ENCODE measurements around the gene ZNF764.
"Not testable (repeated sequence)": the region's sequence is repeated elsewhere in the genome, so short reads cannot be mapped to it uniquely, and the experiment has no call there.

Gene ZNF764

DNA sequence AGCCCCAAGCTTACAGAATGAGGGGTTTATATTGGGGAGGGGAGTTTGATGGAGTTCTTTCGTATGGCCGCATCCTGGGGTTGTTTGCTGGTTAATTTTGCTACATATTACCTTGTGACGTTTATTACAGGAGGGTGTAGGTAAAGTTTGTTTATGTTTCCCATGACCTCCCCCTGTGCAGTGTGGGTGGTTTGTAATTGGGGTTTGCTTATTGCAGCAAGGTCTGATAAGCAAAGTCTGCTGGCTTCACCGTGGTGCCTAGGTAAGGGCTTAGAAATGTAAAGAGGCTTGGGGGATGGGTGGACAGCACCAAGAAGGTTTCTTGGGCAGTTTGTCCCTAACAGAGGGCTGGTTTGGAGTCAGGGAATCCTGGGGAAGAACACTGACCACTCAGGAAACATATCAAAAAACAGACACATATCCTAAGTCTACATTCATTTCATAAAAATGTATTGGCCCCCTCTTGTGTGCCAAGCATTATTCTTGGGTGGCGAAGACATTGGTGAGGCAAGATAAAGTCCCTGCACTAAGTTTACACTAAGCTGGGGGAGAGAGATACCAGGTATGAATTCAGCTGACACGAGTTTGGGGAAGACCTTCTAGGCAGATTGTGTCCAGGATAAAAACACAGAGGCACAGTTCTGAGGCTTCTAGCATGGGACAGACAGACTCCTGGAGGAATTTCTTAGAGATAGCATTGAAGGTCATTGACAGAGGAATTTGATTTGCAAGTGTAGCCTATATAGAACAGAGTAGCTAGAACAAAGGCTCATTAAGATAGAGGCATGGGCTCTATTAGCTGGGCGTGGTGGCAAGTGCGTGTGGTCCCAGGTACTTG, 9.5 kb downstream of the ZNF764 start:
- Histone ChIP-seq H3K79me2 (ENCODE audit: control insufficient read depth, insufficient read depth, low read length, unreplicated experiment) (no peaks in the 10 kb centered on the region), H3K27ac (ENCODE audit: low read depth, low read length) (no peak overlapping the region), H3K4me3 (ENCODE audit: low read depth, low read length) (no peak overlapping the region), H3K27me3 (ENCODE audit: insufficient read depth, low read length) (no peaks in the 10 kb centered on the region), H3K36me3 (ENCODE audit: insufficient read depth, low read length) (no peaks in the 10 kb centered on the region), H3K4me1 (ENCODE audit: control insufficient read depth, insufficient read depth, low read length, unreplicated experiment) (peaks cover 8% of the 10 kb centered on the region), H2AFZ (ENCODE audit: low read length, unreplicated experiment) (no peak overlapping the region)

DNA sequence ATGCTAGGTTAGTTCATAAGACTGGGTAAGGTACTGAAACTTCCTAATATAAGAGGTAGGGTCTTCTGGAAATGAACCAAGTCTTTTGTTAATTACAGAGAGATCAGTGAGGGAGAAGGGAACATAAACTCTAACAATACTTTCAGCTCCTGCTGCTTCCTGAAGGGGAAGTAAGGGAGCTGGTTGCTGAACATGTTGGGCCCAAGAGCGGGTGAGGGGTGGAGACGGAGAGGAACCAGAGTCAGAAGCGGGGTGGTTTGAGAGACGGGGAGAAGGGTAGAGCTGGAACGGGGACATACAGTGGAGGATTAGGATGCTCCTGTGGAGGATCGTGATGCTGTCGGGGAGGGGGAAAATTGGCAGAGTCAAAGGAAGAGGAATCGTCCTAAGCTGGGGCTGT, 12.1 kb downstream of the ZNF764 start:
- Histone ChIP-seq H3K79me2 (ENCODE audit: control insufficient read depth, insufficient read depth, low read length, unreplicated experiment) (no peaks in the 10 kb centered on the region), H3K36me3 (ENCODE audit: insufficient read depth, low read length) (no peaks in the 10 kb centered on the region), H3K4me1 (ENCODE audit: control insufficient read depth, insufficient read depth, low read length, unreplicated experiment) (peaks cover 17% of the 10 kb centered on the region), H2AFZ (ENCODE audit: low read length, unreplicated experiment) (no peak overlapping the region), H3K27me3 (ENCODE audit: insufficient read depth, low read length) (no peaks in the 10 kb centered on the region), H3K27ac (ENCODE audit: low read depth, low read length) (no peak overlapping the region), H3K4me3 (ENCODE audit: low read depth, low read length) (no peak overlapping the region)

- H3K27ac ChIP-seq (ENCODE audit: low read depth, low read length): no peak overlapping the region
- no peaks in the 10 kb centered on the region for H3K27me3 ChIP-seq (ENCODE audit: insufficient read depth, low read length)
- H3K36me3 ChIP-seq (ENCODE audit: insufficient read depth, low read length): no peaks in the 10 kb centered on the region
- no peaks in the 10 kb centered on the region for H3K79me2 ChIP-seq (ENCODE audit: control insufficient read depth, insufficient read depth, low read length, unreplicated experiment)
- H2AFZ ChIP-seq (ENCODE audit: low read length, unreplicated experiment): no peak overlapping the region
- H3K4me1 ChIP-seq (ENCODE audit: control insufficient read depth, insufficient read depth, low read length, unreplicated experiment): peaks cover 9% of the 10 kb centered on the region
- no peak overlapping the region for H3K4me3 ChIP-seq (ENCODE audit: low read depth, low read length)
Observed at GRCh38 chr16:30543067-30543466, 15.1 kb downstream of the ZNF764 start.

- H3K4me3 ChIP-seq (ENCODE audit: low read depth, low read length): no peak overlapping the region
- no peaks in the 10 kb centered on the region for H3K27me3 ChIP-seq (ENCODE audit: insufficient read depth, low read length)
- peaks cover 9% of the 10 kb centered on the region for H3K4me1 ChIP-seq (ENCODE audit: control insufficient read depth, insufficient read depth, low read length, unreplicated experiment)
- H3K36me3 ChIP-seq (ENCODE audit: insufficient read depth, low read length): no peaks in the 10 kb centered on the region
- no peak overlapping the region; the same call in 1 of the 2 replicates for H3K27ac ChIP-seq (ENCODE audit: low read depth, low read length)
- no peak overlapping the region for H2AFZ ChIP-seq (ENCODE audit: low read length, unreplicated experiment)
- no peaks in the 10 kb centered on the region for H3K79me2 ChIP-seq (ENCODE audit: control insufficient read depth, insufficient read depth, low read length, unreplicated experiment)
Observed at GRCh38 chr16:30541502-30542329, 16.5 kb downstream of the ZNF764 start.

GRCh38 chr16:30540916-30541464, 17.2 kb downstream of the ZNF764 start:
- not testable (repeated sequence) for H3K36me3 ChIP-seq (ENCODE audit: insufficient read depth, low read length); H3K27ac ChIP-seq (ENCODE audit: low read depth, low read length); H3K4me3 ChIP-seq (ENCODE audit: low read depth, low read length); H2AFZ ChIP-seq (ENCODE audit: low read length, unreplicated experiment); H3K79me2 ChIP-seq (ENCODE audit: control insufficient read depth, insufficient read depth, low read length, unreplicated experiment); H3K4me1 ChIP-seq (ENCODE audit: control insufficient read depth, insufficient read depth, low read length, unreplicated experiment); H3K27me3 ChIP-seq (ENCODE audit: insufficient read depth, low read length)

- H2AFZ ChIP-seq (ENCODE audit: low read length, unreplicated experiment); H3K27ac ChIP-seq (ENCODE audit: low read depth, low read length); H3K4me3 ChIP-seq (ENCODE audit: low read depth, low read length); H3K36me3 ChIP-seq (ENCODE audit: insufficient read depth, low read length); H3K27me3 ChIP-seq (ENCODE audit: insufficient read depth, low read length); H3K4me1 ChIP-seq (ENCODE audit: control insufficient read depth, insufficient read depth, low read length, unreplicated experiment); H3K79me2 ChIP-seq (ENCODE audit: control insufficient read depth, insufficient read depth, low read length, unreplicated experiment): not testable (repeated sequence)
Observed at GRCh38 chr16:30539986-30540526, 18.1 kb downstream of the ZNF764 start.

DNA sequence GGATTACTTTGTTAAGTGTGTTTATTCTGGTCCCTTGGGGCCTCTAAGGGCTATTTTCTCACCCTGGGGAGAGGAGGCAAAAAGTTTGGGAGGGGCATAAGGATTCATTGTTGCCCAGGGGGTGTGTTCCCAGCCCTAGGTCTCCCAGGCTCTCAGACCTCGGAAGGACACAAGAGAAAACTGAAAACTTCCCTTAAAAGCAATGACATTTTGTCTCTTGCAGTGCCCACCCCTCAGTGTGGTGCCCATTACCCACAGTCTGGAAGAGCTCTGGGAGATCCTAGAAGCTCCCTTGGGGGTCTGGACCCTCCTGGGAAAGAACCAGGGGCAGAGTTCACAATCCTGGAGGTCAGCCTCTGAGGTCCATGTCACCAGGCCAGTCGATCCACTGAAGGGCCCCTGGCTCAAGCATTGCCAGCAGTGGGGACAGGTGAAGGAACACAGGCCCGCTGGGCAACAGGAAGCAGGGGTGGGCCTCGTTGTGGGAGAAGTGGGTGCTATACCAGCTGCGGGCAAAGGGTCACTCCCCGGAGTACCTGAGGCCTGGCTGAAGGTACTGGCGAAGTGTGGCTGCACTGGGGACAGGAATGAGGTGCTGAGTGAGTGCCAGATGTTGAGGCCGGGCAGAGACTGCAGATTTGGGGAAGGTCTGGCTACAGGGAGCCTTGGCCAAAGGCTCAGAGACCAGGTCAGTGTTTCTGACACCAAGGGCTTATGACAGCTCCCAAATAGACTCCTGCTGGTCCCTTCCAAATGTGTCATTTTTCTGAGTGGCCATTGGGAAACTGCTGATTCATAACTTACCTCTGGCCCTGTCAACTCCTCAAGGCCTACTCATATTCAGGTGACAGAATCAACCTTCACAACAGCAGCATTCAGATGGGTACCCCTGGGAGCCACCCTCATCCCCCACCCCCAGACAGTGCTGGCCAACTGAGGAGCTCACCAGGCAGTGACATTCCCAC, 18.9 kb downstream of the ZNF764 start:
- no peak overlapping the region for H3K27ac ChIP-seq (ENCODE audit: low read depth, low read length)
- H3K4me1 ChIP-seq (ENCODE audit: control insufficient read depth, insufficient read depth, low read length, unreplicated experiment): peaks cover 9% of the 10 kb centered on the region
- no peaks in the 10 kb centered on the region for H3K36me3 ChIP-seq (ENCODE audit: insufficient read depth, low read length)
- H3K79me2 ChIP-seq (ENCODE audit: control insufficient read depth, insufficient read depth, low read length, unreplicated experiment): peaks cover 10% of the 10 kb centered on the region
- H3K4me3 ChIP-seq (ENCODE audit: low read depth, low read length): no peak overlapping the region
- no peaks in the 10 kb centered on the region for H3K27me3 ChIP-seq (ENCODE audit: insufficient read depth, low read length)
- H2AFZ ChIP-seq (ENCODE audit: low read length, unreplicated experiment): no peak overlapping the region

- H3K4me1 ChIP-seq (ENCODE audit: control insufficient read depth, insufficient read depth, low read length, unreplicated experiment); H3K36me3 ChIP-seq (ENCODE audit: insufficient read depth, low read length); H2AFZ ChIP-seq (ENCODE audit: low read length, unreplicated experiment); H3K27ac ChIP-seq (ENCODE audit: low read depth, low read length); H3K27me3 ChIP-seq (ENCODE audit: insufficient read depth, low read length): not testable (repeated sequence)
- peaks cover 16% of the 10 kb centered on the region for H3K79me2 ChIP-seq (ENCODE audit: control insufficient read depth, insufficient read depth, low read length, unreplicated experiment)
- H3K4me3 ChIP-seq (ENCODE audit: low read depth, low read length): peak overlapping the region; percentile 88
Observed at GRCh38 chr16:30536391-30537024, 21.7 kb downstream of the ZNF764 start.

- Histone ChIP-seq H3K27ac (ENCODE audit: low read depth, low read length) (peak overlapping the region; percentile 63), H3K36me3 (ENCODE audit: insufficient read depth, low read length) (no peaks in the 10 kb centered on the region), H2AFZ (ENCODE audit: low read length, unreplicated experiment) (peak overlapping the region; percentile 57), H3K4me1 (ENCODE audit: control insufficient read depth, insufficient read depth, low read length, unreplicated experiment) (peaks cover 5% of the 10 kb centered on the region), H3K4me3 (ENCODE audit: low read depth, low read length) (peak overlapping the region; percentile 88), H3K79me2 (ENCODE audit: control insufficient read depth, insufficient read depth, low read length, unreplicated experiment) (peaks cover 16% of the 10 kb centered on the region), H3K27me3 (ENCODE audit: insufficient read depth, low read length) (no peaks in the 10 kb centered on the region)
Observed at GRCh38 chr16:30535777-30536190, 22.4 kb downstream of the ZNF764 start.

All from ACC112 (cell line).